Measurements from ENCODE around the gene TMEM215.
"Not testable (repeated sequence)": the region's sequence is repeated elsewhere in the genome, so short reads cannot be mapped to it uniquely, and the experiment has no call there.

Gene TMEM215, protein sequence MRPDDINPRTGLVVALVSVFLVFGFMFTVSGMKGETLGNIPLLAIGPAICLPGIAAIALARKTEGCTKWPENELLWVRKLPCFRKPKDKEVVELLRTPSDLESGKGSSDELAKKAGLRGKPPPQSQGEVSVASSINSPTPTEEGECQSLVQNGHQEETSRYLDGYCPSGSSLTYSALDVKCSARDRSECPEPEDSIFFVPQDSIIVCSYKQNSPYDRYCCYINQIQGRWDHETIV

DNA sequence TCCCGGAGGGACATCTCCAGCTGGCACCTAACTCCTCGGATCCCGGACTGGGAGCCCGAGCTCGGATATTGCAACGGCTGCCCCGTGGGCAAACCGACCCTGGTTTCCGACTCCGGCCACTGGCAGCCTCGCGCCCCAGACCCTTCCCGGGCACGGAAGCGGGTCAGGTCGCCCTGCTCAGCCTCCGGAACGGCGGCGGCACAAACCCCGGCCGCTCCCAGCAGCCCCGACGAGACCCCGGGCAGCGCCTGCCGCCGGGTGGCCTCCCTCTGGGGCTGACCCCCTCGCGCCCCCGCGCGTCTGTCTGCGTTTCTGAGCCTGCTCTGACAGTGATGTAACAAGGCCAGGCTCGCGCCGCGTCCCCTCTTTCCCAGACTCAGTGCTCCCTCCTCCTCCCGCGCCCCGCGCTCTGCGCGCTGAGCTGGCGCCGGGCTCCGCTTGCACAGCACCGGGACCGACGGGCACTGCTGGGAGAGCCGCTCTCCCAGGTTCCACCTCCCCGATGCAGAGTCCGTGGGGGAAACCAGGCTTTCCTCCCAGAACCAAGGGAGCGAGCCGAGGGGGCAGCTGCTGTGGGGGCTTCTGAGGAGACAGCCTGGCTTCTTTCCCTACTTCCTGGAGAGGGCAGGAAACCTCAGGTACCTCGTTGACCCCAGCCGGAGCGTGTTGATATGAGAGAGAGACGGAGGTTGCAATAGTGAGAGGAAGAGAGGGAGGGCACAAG lies at the start of gene TMEM215:
TMEM215 (plus strand) TSS at position 373 of the 724 bp plus-strand sequence. CDS start 644 bp downstream, outside the sequence.
- no peak for DNase-seq

GRCh38 chr9:32735476-32735875 lies 47.9 kb upstream of the TMEM215 start:
- DNase-seq: no peak

- DNase-seq: no peak
Measured at GRCh38 chr9:32737378-32737777, 46.0 kb upstream of the TMEM215 start.

GRCh38 chr9:32738501-32739172 lies 44.7 kb upstream of the TMEM215 start:
- no peak for DNase-seq

- no peak for DNase-seq
Measured at GRCh38 chr9:32741706-32742105, 41.6 kb upstream of the TMEM215 start.

- no peak for DNase-seq
Measured at GRCh38 chr9:32742296-32742695, 41.0 kb upstream of the TMEM215 start.

- DNase-seq: no peak
Measured at GRCh38 chr9:32748013-32748412, 35.3 kb upstream of the TMEM215 start.

DNA sequence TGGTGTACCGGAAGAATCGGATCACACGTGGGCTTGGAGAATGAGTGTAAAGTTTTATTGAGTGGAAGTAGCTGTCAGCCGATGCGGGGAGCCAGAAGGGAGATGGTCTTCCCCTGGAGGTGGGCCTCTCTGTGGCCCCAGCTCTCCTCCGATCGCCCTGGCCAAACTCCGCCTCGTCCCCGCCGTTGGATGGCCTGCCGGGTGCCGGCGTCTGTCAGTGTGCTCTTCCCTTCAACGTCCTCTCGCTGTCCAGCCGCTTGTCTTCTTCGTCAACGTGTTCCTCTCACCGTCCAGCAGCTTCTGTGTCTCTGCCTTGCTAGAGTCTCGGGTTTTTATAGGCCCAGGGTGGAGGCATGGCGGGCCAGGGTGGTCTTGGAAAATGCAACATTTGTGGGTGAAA lies 27.6 kb upstream of the TMEM215 start:
- no peak for DNase-seq

- no peak for DNase-seq
Measured at GRCh38 chr9:32764139-32764538, 19.2 kb upstream of the TMEM215 start.

- DNase-seq: no peak
Measured at GRCh38 chr9:32775283-32775682, 8.1 kb upstream of the TMEM215 start.

- no peak for DNase-seq
Measured at GRCh38 chr9:32776201-32776600, 7.1 kb upstream of the TMEM215 start.

DNA sequence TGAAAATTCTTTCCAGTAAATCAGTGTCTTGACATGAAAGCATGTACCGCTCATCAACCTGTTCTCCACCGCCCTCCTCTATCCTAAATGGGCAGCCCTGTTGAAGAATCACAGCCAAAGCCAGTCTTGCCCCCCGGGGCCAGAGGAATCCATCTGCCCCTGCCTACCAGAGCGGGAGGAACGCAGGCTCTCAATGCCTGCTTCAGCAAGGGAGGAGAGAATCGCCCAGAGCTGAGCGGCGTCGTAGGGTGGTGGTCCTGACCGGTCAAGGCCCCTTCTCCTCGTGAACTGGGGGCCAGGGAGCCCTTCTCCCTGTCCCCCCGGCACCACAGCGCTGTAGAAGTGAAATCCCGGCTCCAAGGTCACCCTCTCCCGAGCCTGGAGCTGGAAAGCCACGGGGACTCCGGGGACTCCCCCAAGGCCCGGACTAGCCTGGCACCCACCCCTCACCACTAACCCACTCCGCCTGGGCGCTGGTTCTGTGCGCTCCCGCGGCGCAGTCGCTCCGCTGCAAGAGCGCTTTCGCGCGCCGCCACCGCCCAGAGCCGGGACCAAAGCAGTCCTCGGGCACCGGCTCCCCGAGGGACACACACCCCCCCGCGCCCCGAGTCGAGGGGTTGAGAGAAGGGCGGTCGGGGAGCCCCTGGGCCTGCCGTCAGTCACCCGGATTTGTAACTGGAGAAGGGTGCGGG lies 718 bp upstream of the TMEM215 start:
- no peak for DNase-seq

- no peak for DNase-seq
Measured at GRCh38 chr9:32787816-32788215, 4.5 kb downstream of the TMEM215 start.

DNA sequence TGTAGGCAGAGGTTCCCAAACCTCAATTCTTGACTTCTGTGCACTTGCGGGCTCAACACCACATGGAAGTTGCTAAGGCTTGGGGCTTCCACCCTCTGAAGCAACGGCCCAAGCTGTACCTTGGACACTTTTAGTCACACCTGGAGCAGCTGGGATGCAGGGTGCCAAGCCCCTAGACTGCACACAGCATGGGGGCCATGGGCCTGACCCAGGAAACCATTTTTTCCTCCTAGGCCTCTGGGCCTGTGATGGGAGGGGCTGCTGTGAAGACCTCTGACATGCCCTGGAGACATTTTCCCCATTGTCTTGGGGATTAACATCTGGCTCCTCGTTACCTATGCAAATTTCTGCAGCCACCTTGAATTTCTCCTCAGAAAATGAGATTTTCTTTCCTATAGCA lies 12.7 kb downstream of the TMEM215 start:
- DNase-seq: not testable (repeated sequence)

DNA sequence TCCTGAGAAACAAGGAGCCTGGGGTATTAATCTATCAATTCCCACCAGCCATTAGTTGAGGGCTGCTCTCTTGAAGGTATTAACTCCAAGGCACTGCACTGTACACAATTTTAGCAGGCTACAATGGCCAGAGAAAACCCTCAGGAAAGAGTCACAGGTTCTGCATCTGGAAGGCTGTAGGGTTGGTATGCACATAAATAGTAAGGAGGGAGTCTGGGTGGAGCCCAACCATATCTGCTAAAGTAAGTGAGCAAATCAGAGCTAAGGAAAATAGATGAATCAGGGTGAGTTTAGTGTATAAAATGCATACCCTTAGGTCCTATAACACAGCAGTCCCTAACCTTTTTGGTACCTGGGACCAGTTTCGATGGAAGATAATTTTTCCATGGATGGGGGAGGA lies 18.2 kb downstream of the TMEM215 start:
- DNase-seq: no peak

GRCh38 chr9:32807217-32807616 lies 23.9 kb downstream of the TMEM215 start:
- DNase-seq: no peak

DNA sequence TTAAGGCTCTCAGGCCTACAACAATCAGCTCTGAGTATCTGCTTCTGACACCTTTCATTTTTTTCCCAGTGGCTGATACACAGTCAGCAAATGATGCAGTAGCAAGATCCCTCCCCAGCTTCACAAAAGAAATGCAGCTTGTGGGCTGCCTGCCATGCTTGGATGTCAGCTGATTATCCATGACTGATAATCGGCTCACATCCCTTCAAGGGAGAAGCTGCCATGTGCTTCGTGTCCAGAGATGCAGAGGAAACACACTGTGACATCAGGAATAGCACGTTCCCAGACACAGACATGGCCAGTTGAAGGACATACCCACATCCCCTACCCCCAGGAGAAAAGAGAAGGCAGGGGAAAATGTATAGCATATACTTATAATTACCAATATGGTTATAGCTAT lies 27.9 kb downstream of the TMEM215 start:
- DNase-seq: no peak

DNA sequence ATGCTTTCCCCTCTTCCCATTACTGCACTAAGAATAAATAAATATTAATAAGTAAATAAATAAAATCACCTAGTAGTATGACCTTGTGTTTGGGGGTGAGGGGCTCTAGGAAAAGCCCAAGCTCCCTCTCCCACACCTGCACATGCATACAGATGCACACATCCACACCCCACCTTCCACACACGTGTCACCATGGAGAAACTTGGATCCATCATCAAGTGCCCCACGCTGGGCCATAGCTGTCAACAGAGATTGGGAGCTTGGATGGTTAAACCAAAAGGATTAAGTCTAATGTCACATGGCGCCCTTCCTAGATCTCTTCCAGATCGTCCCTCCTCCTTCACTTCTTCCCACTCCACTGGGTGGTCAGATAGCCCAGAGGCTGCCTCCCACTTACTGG lies 37.0 kb downstream of the TMEM215 start:
- no peak for DNase-seq

DNA sequence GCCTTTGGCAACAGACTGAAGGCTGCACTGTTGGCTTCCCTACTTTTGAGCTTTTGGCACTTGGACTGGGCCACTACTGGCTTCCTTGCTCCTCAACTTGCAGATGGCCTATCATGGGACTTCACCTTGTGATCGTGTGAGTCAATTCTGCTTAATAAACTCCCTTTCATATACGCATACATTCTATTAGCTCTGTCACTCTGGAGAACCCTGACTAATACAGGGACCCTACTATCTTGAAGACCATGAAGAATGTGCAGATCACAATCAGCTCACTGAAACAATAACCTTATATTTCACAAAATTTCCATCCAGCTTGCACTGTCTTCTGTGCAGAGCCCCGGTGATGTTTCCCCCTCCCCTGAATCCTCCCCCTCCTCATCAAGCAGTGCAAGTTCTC lies 39.8 kb downstream of the TMEM215 start:
- DNase-seq: no peak

DNA sequence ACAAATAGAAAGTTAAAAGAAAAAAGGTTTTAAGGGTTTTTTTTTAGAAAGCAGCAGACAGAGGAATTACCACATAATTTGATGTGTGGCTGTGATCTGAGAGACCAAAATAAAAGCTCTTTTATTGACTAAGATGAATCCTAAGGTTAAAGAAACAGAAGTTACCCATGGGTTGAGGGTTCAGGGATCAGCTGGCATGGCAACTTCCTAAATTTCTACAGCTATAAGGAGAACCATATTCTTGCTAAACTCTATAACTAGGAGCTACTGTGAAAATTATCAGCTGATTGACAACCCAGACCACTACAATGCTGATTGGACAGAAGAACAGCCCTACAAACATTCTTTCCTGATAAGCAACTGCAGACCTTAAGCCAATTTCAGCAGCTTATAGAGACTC lies 40.2 kb downstream of the TMEM215 start:
- DNase-seq: no peak

DNA sequence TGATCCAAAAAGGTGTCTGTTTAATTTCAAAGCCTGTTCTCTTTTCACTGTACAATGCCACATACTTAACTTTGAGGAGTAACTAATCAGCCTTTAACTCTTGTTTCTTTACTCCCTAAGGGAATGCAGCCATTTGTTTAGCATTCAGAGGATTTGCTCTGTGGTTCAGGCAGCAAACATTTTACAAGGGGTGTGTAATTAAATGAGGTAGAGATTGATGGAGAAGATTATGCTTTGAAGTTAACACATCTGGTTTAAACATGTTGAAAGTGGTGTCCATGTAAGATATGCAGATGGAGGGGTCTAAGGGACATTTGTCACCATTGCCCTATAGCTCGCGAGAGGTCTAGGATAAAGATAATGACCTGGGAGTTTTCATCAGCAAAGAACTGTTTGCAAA lies 41.9 kb downstream of the TMEM215 start:
- DNase-seq: no peak

GRCh38 chr9:32828861-32829260 lies 45.5 kb downstream of the TMEM215 start:
- DNase-seq: no peak

DNA sequence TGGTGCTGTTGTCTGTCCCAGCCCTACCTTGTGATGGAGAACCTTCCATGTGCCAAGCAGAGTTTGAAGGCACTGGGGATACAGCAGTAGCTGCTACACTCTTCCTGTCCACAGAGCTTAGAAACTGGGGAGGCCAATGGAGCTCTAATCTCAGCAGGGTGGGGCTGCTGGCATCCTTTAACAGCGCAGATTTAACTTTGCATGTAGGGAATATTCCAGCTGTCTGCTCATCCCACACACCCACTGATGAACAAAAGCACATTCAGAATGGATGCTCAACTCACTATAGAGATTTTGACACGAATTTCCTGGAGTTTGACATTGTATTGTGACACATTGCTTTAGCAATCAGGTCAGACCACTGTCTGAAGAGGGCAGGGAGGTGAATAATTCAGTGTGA lies 49.0 kb downstream of the TMEM215 start:
- no peak for DNase-seq
